HepG2 (cell line): ENCODE data around the gene ANKRD44. TPM values are rescaled to one million over a fixed set of nuclear protein-coding genes. Genes with fewer than 3 reads are reported as not detected.

Experiments
- ATF1 ChIP-seq: IDR thresholded peaks from 2 replicates; pipeline ENCODE4 v1.6.1; 2016; ENCODE audit warnings: mild to moderate bottlenecking, control low read depth
- NFKB2 ChIP-seq: sonication (generic); formaldehyde crosslinking; IDR thresholded peaks from 2 replicates; pipeline ENCODE4 v1.4.0; 2020; ENCODE audit warnings: missing genetic modification reagents, borderline replicate concordance
- ZNF263 ChIP-seq: sonication (generic); formaldehyde crosslinking; IDR thresholded peaks from 2 replicates; pipeline ENCODE4 v1.4.0; 2020; ENCODE audit warnings: missing genetic modification reagents
- ZNF329 ChIP-seq: sonication (generic); formaldehyde crosslinking; IDR thresholded peaks from 2 replicates; pipeline ENCODE4 v1.9.0; 2021; ENCODE audit warnings: low read depth, mild to moderate bottlenecking, missing genetic modification reagents
- ZNF350 ChIP-seq: sonication (generic); formaldehyde crosslinking; IDR thresholded peaks from 2 replicates; pipeline ENCODE4 v1.4.0; 2020; ENCODE audit warnings: mild to moderate bottlenecking, low read depth, missing genetic modification reagents, borderline replicate concordance
- polyA plus RNA-seq, 8 experiments: library from polyadenylated mRNA; depleted of rRNA in 3 of 8; stranded (reverse) in 7 of 8; unstranded in 1 of 8; fragments of >200 nt; fragmentation: Illumina TruSeq in 4 of 8; extraction: Trizol in 4 of 8; gene quantifications; 2 replicates each; pipeline versions ENCODE4 v1.2.1 to v1.2.3, GENCODE V29; 2011 to 2016; ENCODE audit warnings: low read depth in 4 of 8, missing spikeins in 1 of 8, mixed read lengths in 1 of 8; ENCODE audit not compliant: insufficient read depth in 1 of 8
- total RNA-seq, 5 experiments: library from RNA; depleted of rRNA; stranded (reverse); fragments of >200 nt; fragmentation: Illumina TruSeq; extraction: Trizol; gene quantifications; 2 replicates each; pipeline ENCODE4 v1.2.3, GENCODE V29; 2016; ENCODE audit warnings: low read depth in 1 of 5
- TF ChIP-seq, protein P1 (sequence below), 2 experiments: fragments of 450-650 bp in 1 of 2; sonication (generic) in 1 of 2; formaldehyde crosslinking in 1 of 2; IDR thresholded peaks; 2 replicates each; pipeline versions ENCODE4 v1.6.1 to v1.8.0; 2016 to 2022; ENCODE audit warnings: antibody characterized with exemption in 1 of 2, mild to moderate bottlenecking in 1 of 2, missing genetic modification reagents in 1 of 2
- TF ChIP-seq, protein P2 (sequence below): sonication (generic); formaldehyde crosslinking; IDR thresholded peaks from 2 replicates; pipeline ENCODE4 v1.5.0; 2020; ENCODE audit warnings: mild to moderate bottlenecking, missing genetic modification reagents, borderline replicate concordance
- TF ChIP-seq, protein P3 (sequence below): sonication (generic); formaldehyde crosslinking; IDR thresholded peaks from 2 replicates; pipeline ENCODE4 v1.5.1; 2020; ENCODE audit warnings: missing genetic modification reagents, mild to moderate bottlenecking, borderline replicate concordance

The ANKRD44 gene
- total and polyA plus RNA-seq, 2 of the 13 experiments (the other 11 are each of a cell fraction or from before 2014, with no cell fraction given), result 0.04 to 0.11 TPM

DNA sequence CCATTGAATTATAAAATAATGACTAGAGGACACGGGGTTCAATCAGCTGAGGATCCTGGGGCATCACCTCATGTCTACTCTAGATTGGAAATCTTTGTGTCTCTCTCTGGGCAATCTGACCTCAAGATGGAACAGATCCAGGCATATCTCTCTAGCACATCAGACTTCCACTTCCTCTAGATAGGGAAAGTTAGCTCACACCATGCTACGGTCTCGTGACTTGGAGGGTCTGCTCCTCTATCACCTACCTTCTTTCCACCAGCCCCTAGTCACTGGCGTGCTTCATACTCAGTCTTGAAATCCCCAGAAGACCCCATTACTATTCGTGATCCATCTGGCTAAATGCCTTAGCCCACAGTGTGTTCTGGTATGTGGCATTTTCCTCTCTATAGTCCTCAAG lies 148.8 kb downstream of the ANKRD44 start (continued):
- TF ChIP-seq, protein P1, sequence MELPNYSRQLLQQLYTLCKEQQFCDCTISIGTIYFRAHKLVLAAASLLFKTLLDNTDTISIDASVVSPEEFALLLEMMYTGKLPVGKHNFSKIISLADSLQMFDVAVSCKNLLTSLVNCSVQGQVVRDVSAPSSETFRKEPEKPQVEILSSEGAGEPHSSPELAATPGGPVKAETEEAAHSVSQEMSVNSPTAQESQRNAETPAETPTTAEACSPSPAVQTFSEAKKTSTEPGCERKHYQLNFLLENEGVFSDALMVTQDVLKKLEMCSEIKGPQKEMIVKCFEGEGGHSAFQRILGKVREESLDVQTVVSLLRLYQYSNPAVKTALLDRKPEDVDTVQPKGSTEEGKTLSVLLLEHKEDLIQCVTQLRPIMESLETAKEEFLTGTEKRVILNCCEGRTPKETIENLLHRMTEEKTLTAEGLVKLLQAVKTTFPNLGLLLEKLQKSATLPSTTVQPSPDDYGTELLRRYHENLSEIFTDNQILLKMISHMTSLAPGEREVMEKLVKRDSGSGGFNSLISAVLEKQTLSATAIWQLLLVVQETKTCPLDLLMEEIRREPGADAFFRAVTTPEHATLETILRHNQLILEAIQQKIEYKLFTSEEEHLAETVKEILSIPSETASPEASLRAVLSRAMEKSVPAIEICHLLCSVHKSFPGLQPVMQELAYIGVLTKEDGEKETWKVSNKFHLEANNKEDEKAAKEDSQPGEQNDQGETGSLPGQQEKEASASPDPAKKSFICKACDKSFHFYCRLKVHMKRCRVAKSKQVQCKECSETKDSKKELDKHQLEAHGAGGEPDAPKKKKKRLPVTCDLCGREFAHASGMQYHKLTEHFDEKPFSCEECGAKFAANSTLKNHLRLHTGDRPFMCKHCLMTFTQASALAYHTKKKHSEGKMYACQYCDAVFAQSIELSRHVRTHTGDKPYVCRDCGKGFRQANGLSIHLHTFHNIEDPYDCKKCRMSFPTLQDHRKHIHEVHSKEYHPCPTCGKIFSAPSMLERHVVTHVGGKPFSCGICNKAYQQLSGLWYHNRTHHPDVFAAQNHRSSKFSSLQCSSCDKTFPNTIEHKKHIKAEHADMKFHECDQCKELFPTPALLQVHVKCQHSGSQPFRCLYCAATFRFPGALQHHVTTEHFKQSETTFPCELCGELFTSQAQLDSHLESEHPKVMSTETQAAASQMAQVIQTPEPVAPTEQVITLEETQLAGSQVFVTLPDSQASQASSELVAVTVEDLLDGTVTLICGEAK (IDR thresholded peaks at IDR 0.05), result no peak
- TF ChIP-seq, protein P1 (CRISPR knock-in tag; IDR thresholded peaks at IDR 0.05), result no peak
- TF ChIP-seq ATF1 (CRISPR knock-in tag), result no peak
- TF ChIP-seq, protein P2, sequence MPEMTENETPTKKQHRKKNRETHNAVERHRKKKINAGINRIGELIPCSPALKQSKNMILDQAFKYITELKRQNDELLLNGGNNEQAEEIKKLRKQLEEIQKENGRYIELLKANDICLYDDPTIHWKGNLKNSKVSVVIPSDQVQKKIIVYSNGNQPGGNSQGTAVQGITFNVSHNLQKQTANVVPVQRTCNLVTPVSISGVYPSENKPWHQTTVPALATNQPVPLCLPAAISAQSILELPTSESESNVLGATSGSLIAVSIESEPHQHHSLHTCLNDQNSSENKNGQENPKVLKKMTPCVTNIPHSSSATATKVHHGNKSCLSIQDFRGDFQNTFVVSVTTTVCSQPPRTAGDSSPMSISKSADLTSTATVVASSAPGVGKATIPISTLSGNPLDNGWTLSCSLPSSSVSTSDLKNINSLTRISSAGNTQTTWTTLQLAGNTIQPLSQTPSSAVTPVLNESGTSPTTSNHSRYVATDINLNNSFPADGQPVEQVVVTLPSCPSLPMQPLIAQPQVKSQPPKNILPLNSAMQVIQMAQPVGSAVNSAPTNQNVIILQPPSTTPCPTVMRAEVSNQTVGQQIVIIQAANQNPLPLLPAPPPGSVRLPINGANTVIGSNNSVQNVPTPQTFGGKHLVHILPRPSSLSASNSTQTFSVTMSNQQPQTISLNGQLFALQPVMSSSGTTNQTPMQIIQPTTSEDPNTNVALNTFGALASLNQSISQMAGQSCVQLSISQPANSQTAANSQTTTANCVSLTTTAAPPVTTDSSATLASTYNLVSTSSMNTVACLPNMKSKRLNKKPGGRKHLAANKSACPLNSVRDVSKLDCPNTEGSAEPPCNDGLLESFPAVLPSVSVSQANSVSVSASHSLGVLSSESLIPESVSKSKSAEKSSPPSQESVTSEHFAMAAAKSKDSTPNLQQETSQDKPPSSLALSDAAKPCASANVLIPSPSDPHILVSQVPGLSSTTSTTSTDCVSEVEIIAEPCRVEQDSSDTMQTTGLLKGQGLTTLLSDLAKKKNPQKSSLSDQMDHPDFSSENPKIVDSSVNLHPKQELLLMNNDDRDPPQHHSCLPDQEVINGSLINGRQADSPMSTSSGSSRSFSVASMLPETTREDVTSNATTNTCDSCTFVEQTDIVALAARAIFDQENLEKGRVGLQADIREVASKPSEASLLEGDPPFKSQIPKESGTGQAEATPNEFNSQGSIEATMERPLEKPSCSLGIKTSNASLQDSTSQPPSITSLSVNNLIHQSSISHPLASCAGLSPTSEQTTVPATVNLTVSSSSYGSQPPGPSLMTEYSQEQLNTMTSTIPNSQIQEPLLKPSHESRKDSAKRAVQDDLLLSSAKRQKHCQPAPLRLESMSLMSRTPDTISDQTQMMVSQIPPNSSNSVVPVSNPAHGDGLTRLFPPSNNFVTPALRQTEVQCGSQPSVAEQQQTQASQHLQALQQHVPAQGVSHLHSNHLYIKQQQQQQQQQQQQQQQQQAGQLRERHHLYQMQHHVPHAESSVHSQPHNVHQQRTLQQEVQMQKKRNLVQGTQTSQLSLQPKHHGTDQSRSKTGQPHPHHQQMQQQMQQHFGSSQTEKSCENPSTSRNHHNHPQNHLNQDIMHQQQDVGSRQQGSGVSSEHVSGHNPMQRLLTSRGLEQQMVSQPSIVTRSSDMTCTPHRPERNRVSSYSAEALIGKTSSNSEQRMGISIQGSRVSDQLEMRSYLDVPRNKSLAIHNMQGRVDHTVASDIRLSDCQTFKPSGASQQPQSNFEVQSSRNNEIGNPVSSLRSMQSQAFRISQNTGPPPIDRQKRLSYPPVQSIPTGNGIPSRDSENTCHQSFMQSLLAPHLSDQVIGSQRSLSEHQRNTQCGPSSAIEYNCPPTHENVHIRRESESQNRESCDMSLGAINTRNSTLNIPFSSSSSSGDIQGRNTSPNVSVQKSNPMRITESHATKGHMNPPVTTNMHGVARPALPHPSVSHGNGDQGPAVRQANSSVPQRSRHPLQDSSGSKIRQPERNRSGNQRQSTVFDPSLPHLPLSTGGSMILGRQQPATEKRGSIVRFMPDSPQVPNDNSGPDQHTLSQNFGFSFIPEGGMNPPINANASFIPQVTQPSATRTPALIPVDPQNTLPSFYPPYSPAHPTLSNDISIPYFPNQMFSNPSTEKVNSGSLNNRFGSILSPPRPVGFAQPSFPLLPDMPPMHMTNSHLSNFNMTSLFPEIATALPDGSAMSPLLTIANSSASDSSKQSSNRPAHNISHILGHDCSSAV (CRISPR knock-in tag), result no peak
- TF ChIP-seq ZNF329 (CRISPR knock-in tag), result no peak
- TF ChIP-seq ZNF263 (CRISPR knock-in tag), result no peak
- no peak for TF ChIP-seq NFKB2 (CRISPR knock-in tag)
- no peak for TF ChIP-seq ZNF350 (CRISPR knock-in tag)
- TF ChIP-seq, protein P3, sequence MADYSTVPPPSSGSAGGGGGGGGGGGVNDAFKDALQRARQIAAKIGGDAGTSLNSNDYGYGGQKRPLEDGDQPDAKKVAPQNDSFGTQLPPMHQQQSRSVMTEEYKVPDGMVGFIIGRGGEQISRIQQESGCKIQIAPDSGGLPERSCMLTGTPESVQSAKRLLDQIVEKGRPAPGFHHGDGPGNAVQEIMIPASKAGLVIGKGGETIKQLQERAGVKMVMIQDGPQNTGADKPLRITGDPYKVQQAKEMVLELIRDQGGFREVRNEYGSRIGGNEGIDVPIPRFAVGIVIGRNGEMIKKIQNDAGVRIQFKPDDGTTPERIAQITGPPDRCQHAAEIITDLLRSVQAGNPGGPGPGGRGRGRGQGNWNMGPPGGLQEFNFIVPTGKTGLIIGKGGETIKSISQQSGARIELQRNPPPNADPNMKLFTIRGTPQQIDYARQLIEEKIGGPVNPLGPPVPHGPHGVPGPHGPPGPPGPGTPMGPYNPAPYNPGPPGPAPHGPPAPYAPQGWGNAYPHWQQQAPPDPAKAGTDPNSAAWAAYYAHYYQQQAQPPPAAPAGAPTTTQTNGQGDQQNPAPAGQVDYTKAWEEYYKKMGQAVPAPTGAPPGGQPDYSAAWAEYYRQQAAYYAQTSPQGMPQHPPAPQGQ (CRISPR knock-in tag), result no peak
- TF ChIP-seq, all 625 proteins: peak for 0
